ENCODE data around the gene SNRNP200.
"Not testable (repeated sequence)": the region's sequence is repeated elsewhere in the genome, so short reads cannot be mapped to it uniquely, and the experiment has no call there.

SNRNP200 gene

GRCh38 chr2:96325041-96325883 is 19.9 kb upstream of the SNRNP200 start, which contains the start of gene ITPRIPL1:
TSS of gene ITPRIPL1 (plus strand) at chr2:96325317. CDS start at chr2:96325840, 523 bp downstream.
- DNase-seq, result peak; percentile 45

- DNase-seq, result no peak
These were observed 19.3 kb upstream of the SNRNP200 start for GRCh38 chr2:96324721-96325040.

GRCh38 chr2:96323849-96324248 is 18.5 kb upstream of the SNRNP200 start:
- no peak for DNase-seq

- peak; percentile 69 for DNase-seq
These were observed 15.6 kb upstream of the SNRNP200 start for GRCh38 chr2:96320728-96321622.

- no peak for DNase-seq
These were observed 15.0 kb upstream of the SNRNP200 start for GRCh38 chr2:96320326-96320725.

- DNase-seq, result no peak
These were observed 14.1 kb upstream of the SNRNP200 start for GRCh38 chr2:96319396-96319795.

GRCh38 chr2:96318723-96319122 is 13.4 kb upstream of the SNRNP200 start:
- no peak for DNase-seq

- no peak for DNase-seq
These were observed 12.2 kb upstream of the SNRNP200 start for GRCh38 chr2:96317584-96317997.

GRCh38 chr2:96316999-96317398 is 11.7 kb upstream of the SNRNP200 start:
- no peak for DNase-seq

- no peak for DNase-seq
These were observed 10.2 kb upstream of the SNRNP200 start for GRCh38 chr2:96315400-96316071.

GRCh38 chr2:96315005-96315399 is 9.7 kb upstream of the SNRNP200 start:
- DNase-seq, result no peak

GRCh38 chr2:96308248-96308647 is 2.9 kb upstream of the SNRNP200 start:
- DNase-seq, result no peak

GRCh38 chr2:96306370-96306769 is 1.0 kb upstream of the SNRNP200 start:
- DNase-seq, result no peak

- DNase-seq, result no peak
These were observed 598 bp upstream of the SNRNP200 start for GRCh38 chr2:96305979-96306308.

- DNase-seq, result no peak
These were observed 740 bp downstream of the SNRNP200 start for GRCh38 chr2:96304606-96305005.

GRCh38 chr2:96301865-96302264 is 3.5 kb downstream of the SNRNP200 start:
- no peak for DNase-seq

GRCh38 chr2:96296925-96297324 is 8.4 kb downstream of the SNRNP200 start:
- DNase-seq, result no peak

- not testable (repeated sequence) for DNase-seq
These were observed 11.1 kb downstream of the SNRNP200 start for GRCh38 chr2:96294271-96294670.

- DNase-seq, result no peak
These were observed 13.6 kb downstream of the SNRNP200 start for GRCh38 chr2:96291751-96292150.

GRCh38 chr2:96287273-96287856 is 18.0 kb downstream of the SNRNP200 start:
- no peak for DNase-seq

GRCh38 chr2:96276787-96277499 is 28.4 kb downstream of the SNRNP200 start:
- DNase-seq, result no peak

GRCh38 chr2:96274355-96275056 is 30.8 kb downstream of the SNRNP200 start:
- DNase-seq, result no peak

Data from NCI-H146 (cell line).